Stimulated activated CD4-positive, alpha-beta T cell treated with anti-CD3 and anti-CD28 coated beads, Interleukin-4, amount 100 ng/mL, for 24 hours (primary cell): ENCODE data around the gene ARHGEF17.
A peak's percentile ranks its signal among the peaks of the same experiment; 100 is the strongest.
"Not testable (repeated sequence)": the region's sequence is repeated elsewhere in the genome, so short reads cannot be mapped to it uniquely, and the experiment has no call there.

ENCODE experiments used
- DNase-seq: peaks from one replicate; pipeline ENCODE4 v3.0.0-alpha.2; 2020

Gene ARHGEF17

GRCh38 chr11:73274191-73274590 is 33.9 kb upstream of the ARHGEF17 start:
- DNase-seq = not testable (repeated sequence)

- no peak for DNase-seq
Measured at GRCh38 chr11:73274722-73275380, 33.2 kb upstream of the ARHGEF17 start.

- no peak for DNase-seq
Measured at GRCh38 chr11:73275381-73275750, 32.7 kb upstream of the ARHGEF17 start.

DNA sequence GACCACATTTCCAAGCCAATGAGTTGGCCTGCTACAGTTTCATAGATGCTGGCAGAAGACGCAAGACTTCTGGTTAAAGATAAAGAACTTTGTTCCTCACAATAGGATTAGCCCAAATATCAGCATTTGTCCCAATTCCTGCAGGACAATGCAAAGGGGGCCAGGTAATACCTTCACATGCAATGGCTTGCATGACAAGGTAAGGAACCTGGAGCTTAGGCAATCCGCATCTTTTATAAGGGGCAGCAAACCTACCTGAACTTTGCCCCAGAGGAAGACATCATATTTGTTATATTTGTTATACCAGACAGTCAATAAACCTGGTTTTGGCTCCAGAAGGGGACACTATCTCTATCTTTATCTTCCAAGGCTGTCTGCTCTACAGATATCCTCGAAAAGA is 30.6 kb upstream of the ARHGEF17 start:
- no peak for DNase-seq

- no peak for DNase-seq
Measured at GRCh38 chr11:73280626-73281025, 27.4 kb upstream of the ARHGEF17 start.

DNA sequence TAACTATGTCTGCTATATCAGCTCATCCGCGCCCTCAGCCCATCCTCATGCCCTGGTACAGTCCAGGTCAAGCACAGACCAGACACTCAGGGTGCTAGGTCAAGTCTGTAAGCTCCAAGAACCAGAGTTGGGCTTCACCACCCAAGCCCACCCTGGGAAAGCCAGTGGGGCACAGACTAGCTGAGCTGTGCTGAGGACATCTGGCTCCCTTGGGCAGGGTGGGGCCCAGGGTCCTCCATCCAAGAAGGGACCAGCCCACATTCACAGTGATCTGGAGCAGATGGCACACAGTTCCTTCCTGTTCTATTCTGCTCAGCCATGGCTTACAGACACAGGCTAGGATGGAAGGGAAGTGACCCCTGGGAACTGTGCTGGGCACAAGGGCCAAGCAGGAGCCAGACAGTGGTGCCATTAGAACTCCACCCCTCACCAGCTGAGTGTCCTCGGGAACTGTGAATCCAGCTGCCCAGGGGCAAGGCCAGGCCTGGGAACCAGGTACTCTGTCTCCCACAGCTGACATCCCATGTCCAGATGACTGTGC is 26.8 kb upstream of the ARHGEF17 start:
- DNase-seq = no peak

DNA sequence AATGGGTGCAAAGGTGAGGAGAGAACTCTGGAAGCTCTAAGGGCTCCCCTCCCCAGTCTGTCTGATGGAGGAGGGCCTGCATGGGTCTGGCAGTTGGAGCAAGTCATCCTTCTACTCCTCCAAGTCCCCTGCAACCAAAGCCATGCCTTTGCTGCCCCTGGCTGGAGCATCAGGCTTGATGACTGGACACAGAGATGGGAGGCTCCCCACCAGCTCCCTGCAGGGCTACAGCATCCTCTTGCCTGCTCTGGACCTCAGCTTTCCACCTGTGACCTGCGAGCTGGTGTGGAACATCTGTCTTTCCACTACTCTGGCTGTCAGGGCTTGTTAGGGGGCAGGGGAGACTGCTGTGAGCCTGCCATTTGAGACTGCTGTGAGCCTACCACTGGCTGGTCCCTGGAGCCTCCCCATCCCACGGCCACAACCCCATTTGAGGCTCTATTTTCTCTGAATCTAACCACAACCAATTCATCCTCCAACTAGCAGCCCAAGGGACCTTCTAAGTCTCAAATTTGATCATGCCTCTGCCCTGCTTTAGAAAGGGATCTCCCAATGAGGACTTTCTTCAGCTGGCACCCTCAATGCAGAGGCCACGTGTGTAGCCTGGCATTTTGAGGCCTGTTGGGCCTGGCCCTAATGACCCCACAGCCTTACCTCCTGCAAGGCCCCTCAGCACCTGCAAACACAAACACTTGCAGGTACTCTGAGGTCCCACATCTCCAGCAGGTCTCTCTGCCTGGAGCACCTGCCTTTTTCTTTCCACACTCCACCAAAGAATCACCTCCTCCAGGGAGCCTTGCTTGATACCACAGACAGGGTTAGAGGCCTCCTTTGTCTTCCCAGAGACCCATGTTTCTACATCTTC is 26.0 kb upstream of the ARHGEF17 start:
- no peak for DNase-seq

DNA sequence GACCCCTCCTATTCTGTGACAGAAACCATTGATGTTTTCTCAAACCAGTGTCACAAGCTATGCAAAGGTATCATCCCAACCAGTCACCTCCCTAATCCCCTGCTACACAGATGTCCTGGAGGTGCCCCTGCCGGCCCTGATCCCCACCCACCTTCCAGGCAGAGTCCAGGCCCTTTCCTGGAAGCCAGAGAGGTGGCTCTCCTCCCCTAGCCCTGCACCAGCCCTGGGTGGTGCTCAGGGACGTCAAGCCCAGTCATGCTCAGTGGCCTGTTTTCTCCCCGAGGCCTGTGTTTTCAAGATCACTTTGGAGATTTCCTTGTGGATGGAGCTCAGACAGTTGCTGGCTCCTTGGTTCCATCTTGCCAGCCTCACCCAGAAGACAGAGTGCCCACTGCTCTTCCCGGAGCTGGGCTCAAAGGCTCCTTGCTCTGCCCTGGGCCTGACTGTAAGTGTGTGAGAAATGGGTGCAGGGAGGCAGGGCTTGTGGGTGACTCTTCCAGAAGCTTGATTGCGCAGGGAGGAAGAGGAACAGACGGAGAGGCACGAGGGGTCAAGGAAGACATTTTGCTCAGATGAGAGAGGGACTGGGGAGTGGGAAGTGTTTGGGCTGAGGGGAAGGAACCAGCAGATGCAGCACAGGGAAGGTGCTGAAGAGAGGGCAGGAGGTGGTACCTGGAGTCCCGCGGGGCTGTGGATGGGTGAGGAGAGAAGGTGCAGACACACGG is 24.6 kb upstream of the ARHGEF17 start:
- DNase-seq = no peak

- DNase-seq = no peak
Measured at GRCh38 chr11:73284106-73284505, 24.0 kb upstream of the ARHGEF17 start.

DNA sequence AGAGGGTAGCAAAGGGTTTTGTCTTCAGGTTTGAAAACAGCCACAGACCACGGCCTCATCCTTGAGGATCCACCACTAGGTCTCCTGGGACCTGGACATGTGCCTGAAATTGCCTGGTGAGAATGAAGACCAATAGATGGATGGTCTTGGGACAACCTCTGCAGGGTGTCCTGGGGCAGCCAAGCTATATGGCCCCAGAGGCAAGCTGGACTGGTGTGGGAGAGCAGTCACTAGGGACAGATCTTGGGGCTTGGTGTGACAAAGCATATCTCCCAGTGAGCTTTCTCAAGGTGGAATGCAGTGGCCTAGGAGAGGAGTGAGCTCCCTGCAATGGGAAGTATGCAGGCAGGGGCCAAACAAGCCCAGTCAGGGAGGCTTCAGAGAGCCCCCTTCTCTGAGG is 22.4 kb upstream of the ARHGEF17 start:
- DNase-seq = no peak

GRCh38 chr11:73286240-73286810 is 21.8 kb upstream of the ARHGEF17 start:
- DNase-seq = no peak

- DNase-seq = no peak
Measured at GRCh38 chr11:73287400-73288101, 20.5 kb upstream of the ARHGEF17 start.

DNA sequence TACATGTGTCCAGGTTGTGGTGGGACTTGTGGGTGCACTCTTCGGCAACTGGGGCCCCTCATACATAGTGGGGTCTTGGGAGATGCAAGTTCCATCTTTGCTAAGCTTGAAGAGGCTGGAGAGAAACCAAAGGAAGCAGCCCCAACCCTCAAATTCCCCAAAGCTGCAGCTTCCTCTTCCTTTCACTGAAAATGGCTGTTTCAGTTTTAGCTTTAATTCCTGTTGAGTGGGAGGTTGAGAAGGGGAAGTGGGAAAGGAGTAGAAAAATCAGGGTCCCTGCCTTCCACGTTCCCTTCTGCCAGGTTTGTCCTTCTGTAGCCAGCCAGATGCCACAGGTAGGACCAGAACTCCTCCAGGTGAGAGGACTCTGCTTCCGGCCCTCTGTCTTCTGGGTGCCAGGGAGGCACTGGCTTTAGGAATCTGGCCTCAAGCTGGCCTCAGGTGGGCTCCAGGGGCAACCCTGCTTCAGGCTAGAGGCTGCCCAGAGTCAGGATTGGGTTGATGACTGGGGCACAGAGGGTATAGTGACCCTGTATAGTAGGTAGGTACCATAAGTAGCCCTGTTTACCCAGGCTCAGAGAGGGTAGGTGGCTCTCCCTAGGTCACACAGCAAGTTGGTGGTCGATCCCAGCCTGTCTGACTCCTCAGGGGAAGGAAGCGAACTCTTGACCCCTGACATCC is 19.7 kb upstream of the ARHGEF17 start:
- no peak for DNase-seq

GRCh38 chr11:73288873-73289707 is 19.0 kb upstream of the ARHGEF17 start:
- DNase-seq = peak; percentile 51

- DNase-seq = no peak
Measured at GRCh38 chr11:73290536-73290935, 17.5 kb upstream of the ARHGEF17 start.

DNA sequence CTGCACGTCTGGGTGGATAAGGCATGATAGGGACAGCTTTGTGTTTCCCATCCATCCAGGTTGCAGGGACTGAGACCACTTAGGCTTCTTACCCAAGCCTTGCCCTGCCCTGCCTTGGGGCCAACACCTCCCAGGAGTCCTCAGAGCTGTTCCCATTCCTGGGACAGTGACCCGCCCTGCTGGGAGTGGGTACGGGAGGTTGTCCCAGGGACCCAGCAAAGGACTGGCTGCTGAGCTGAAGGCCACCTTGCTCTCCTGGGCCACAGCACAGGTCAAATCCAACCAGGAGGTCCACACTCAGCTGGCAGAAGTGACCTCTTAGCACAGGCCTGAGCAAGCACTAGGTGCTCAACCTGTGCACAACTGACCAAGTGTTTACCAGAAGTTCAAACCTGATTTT is 16.9 kb upstream of the ARHGEF17 start:
- no peak for DNase-seq

GRCh38 chr11:73291781-73292524 is 16.1 kb upstream of the ARHGEF17 start:
- DNase-seq = no peak

- no peak for DNase-seq
Measured at GRCh38 chr11:73292525-73292894, 15.6 kb upstream of the ARHGEF17 start.

DNA sequence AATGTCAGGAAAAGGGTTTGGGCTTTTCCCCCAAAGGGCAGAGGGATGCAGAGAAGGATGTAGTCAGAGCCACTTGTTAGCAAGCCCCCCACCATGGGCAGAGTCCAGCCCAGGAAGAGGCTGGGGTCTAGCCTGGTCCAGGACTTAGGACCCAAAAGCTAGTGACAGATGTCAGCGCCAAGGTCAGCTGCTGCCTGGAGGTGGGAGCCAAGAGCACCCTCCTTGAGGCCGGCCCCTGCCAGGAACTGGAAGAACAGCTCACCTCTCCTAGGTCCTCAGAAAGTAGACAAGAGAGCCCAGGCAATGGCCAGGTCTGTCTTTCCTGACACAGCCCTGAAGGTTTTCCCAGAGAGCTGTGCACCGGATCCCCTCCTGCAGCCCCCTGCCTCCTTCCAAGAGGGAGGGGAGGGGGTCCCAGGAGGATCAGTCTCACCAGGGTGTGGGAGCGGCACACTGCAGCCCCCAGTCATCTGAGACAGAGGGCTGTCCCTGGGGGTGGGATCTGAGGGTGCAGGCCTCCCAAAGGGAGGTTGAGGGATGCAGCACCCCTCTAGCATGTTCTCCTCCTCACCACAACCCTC is 14.6 kb upstream of the ARHGEF17 start:
- no peak for DNase-seq

DNA sequence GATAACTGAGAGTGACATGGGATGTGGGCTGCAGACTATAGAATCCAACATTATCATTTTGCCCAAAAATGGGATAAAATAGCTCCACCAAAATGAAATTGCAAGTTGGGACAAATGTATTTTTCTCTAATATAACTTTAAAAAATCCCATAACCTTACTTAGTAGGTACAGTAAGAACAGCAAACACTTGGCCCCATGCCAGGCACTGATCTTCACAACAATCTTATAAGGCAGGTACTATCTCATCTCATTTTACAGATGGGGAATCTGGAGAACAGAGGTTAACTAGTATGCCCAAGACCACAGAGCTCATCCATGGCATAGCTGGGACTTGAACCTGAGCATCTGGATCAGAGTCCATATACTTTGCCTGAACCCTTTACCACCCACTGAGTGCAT is 13.5 kb upstream of the ARHGEF17 start:
- no peak for DNase-seq
